ENCODE data around the gene REPS1.
"Not testable (repeated sequence)": the region's sequence is repeated elsewhere in the genome, so short reads cannot be mapped to it uniquely, and the experiment has no call there.

Gene REPS1

GRCh38 chr6:138970856-138971425 lies 17.1 kb downstream of the REPS1 start:
- DNase-seq = peak; percentile 95

GRCh38 chr6:138970159-138970558 lies 17.9 kb downstream of the REPS1 start:
- no peak for DNase-seq

- DNase-seq = no peak
Observed at GRCh38 chr6:138966870-138967269, 21.2 kb downstream of the REPS1 start.

- no peak for DNase-seq
Observed at GRCh38 chr6:138965971-138966370, 22.1 kb downstream of the REPS1 start.

GRCh38 chr6:138965291-138965874 lies 22.7 kb downstream of the REPS1 start:
- DNase-seq = no peak

GRCh38 chr6:138964012-138964411 lies 24.0 kb downstream of the REPS1 start:
- DNase-seq = no peak

- no peak for DNase-seq
Observed at GRCh38 chr6:138963531-138963930, 24.5 kb downstream of the REPS1 start.

GRCh38 chr6:138963119-138963518 lies 24.9 kb downstream of the REPS1 start:
- DNase-seq = no peak

GRCh38 chr6:138959521-138959920 lies 28.5 kb downstream of the REPS1 start:
- no peak for DNase-seq

GRCh38 chr6:138958595-138958994 lies 29.5 kb downstream of the REPS1 start:
- no peak for DNase-seq

GRCh38 chr6:138957903-138958302 lies 30.1 kb downstream of the REPS1 start:
- DNase-seq = no peak

GRCh38 chr6:138957484-138957883 lies 30.6 kb downstream of the REPS1 start:
- DNase-seq = no peak

GRCh38 chr6:138956244-138956924 lies 31.7 kb downstream of the REPS1 start:
- DNase-seq = no peak

- DNase-seq = no peak
Observed at GRCh38 chr6:138955262-138955661, 32.8 kb downstream of the REPS1 start.

GRCh38 chr6:138953451-138953850 lies 34.6 kb downstream of the REPS1 start:
- peak; percentile 69 for DNase-seq

- no peak for DNase-seq
Observed at GRCh38 chr6:138948546-138949179, 39.4 kb downstream of the REPS1 start.

GRCh38 chr6:138948004-138948403 lies 40.0 kb downstream of the REPS1 start:
- DNase-seq = no peak

- DNase-seq = no peak
Observed at GRCh38 chr6:138945354-138945753, 42.7 kb downstream of the REPS1 start.

- peak; percentile 23 for DNase-seq
Observed at GRCh38 chr6:138944412-138944811, 43.6 kb downstream of the REPS1 start.

- DNase-seq = no peak
Observed at GRCh38 chr6:138943089-138943625, 44.9 kb downstream of the REPS1 start.

GRCh38 chr6:138936873-138937272 lies 51.2 kb downstream of the REPS1 start:
- not testable (repeated sequence) for DNase-seq

GRCh38 chr6:138931660-138932059 lies 56.4 kb downstream of the REPS1 start:
- DNase-seq = no peak

GRCh38 chr6:138926579-138926978 lies 61.5 kb downstream of the REPS1 start:
- no peak for DNase-seq

- DNase-seq = no peak
Observed at GRCh38 chr6:138925806-138926205, 62.2 kb downstream of the REPS1 start.

All from EL (cell line).